ENCODE data around the gene GPR162. TPM values are rescaled to one million over a fixed set of nuclear protein-coding genes. Genes with fewer than 3 reads are reported as not detected.

GPR162 gene
- total and polyA plus RNA-seq, 2 of the 4 experiments (the other 2 are of a cell fraction), result 2.9 to 6.0 TPM

DNA sequence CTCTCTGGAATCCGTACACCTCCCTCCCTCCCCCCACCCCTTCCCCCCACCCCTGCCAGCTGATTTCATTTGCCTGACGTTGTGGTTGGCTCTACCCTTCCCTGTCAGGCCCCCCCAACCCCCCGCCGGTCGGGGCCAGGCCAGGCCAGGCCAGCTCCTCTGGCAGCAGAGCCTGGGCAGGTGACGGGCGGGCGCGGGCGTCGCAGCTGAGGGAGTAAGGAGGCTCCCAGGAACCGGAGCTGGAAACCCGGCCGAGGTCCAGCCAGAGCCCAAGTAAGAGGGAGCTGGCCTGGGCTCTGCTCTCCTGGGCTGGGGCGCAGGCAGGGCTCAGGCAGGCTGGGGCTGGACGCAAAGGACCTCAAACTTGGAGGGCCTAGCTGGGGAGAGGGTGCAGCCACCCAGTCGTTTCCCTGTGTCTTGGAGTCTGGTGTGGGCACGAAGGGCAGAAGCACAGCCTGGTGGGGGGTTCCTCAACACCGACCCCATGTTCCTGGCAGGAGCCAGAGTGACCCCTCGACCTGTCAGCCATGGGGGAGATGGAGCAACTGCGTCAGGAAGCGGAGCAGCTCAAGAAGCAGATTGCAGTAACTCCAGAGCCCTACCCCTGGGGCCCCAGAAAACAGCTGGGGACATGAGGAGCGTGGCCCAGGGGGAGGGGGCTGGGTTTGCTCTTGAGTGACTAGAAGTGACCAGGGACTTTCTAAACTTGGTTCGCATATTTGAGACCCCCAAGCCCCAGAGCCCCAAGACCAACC is 19.3 kb downstream of the GPR162 start, which contains the start of gene GNB3:
Gene GNB3, plus strand, starts transcription at position 165 of the 755 bp plus-strand sequence. Its CDS starts 363 bp downstream, at position 528.
- BruUV-seq (replicated peaks), result no TSS peak
- Histone ChIP-seq H2AK9ac (replicated peaks; ENCODE audit: low read depth, low read length, poor library complexity) (no peak within 1 kb of the TSS), H3K36me3 (ENCODE audit: control insufficient read depth, insufficient read depth, low read length) (peaks cover 74% of the 10 kb centered on the region), H2AFZ (replicated peaks; ENCODE audit: low read length, poor library complexity) (no peak within 1 kb of the TSS), H2BK120ac (ENCODE audit: low read depth, low read length) (no peak within 1 kb of the TSS), H3K9me3 (ENCODE audit: control insufficient read depth, insufficient read depth, low read length) (no peaks in the 10 kb centered on the region), H4K8ac (ENCODE audit: low read depth in 2 of 2, low read length in 2 of 2) (no peak within 1 kb of the TSS), H3K9ac (ENCODE audit: low read depth, low read length) (no peak within 1 kb of the TSS), H3K18ac (ENCODE audit: low read depth, low read length) (no peak within 1 kb of the TSS), H4K5ac (ENCODE audit: low read depth, low read length) (no peak within 1 kb of the TSS), H2AK5ac (ENCODE audit: low read depth, low read length) (no peak within 1 kb of the TSS), H3K14ac (replicated peaks; ENCODE audit: low read depth, low read length) (no peak within 1 kb of the TSS), H3K9me1 (ENCODE audit: insufficient read depth, low read length) (no peaks in the 10 kb centered on the region), H3K23ac (ENCODE audit: low read depth, low read length) (no peak within 1 kb of the TSS), H3K27me3 (ENCODE audit: control insufficient read depth, insufficient read depth, low read length) (no peaks in the 10 kb centered on the region), H3K4ac (ENCODE audit: low read depth, low read length) (no peak within 1 kb of the TSS), H3K27ac (ENCODE audit: insufficient read depth, low read length) (no peak within 1 kb of the TSS), H3K79me1 (ENCODE audit: low read depth in 1 of 2, low read length in 2 of 2) (no peaks in the 10 kb centered on the region; a peak in 2 of 4 replicates), H2BK20ac (ENCODE audit: low read depth, low read length) (no peak within 1 kb of the TSS), H3K4me2 (ENCODE audit: low read depth, low read length) (no peak within 1 kb of the TSS), H3K4me3 (ENCODE audit: insufficient read depth, low read depth, low read length) (no peak within 1 kb of the TSS), H2BK5ac (ENCODE audit: low read depth, low read length, poor library complexity, severe bottlenecking) (no peak within 1 kb of the TSS), H3K56ac (ENCODE audit: extremely low read depth, insufficient read depth, low read length) (no peak within 1 kb of the TSS), H4K20me1 (ENCODE audit: insufficient read depth, low read length) (peaks cover under 1% of the 10 kb centered on the region), H4K91ac (ENCODE audit: insufficient read depth, low read depth, low read length) (no peak within 1 kb of the TSS), H3K4me1 (ENCODE audit: control insufficient read depth, insufficient read depth, low read length) (no peaks in the 10 kb centered on the region), H2BK15ac (ENCODE audit: low read depth, low read length) (no peak within 1 kb of the TSS)
- POLR2A ChIA-PET (ENCODE audit: unreplicated experiment), result interaction anchor here (0.5 kb wide), 1 partner anchor 1096 kb away, joined by 5 read pairs; no protein-coding TSS in a partner anchor
- CTCF ChIA-PET, result interaction anchor here (1.3 kb wide), 1 partner anchor 12 kb away, joined by 3 read pairs; no protein-coding TSS in a partner anchor
- ATAC-seq (ENCODE audit: low read depth) (no peak), DNase-seq (no peak)
- in situ Hi-C loops (cut with MboI; ENCODE audit: low sequenced_read_pairs), result no loop called here
- intact Hi-C loops (cut with micrococcal nuclease), result no loop called here
- 53% methylated on average over 2 of the region's 24 CpGs; no CpG with 5 or more reads in 1 of the 2 experiments for WGBS, 2 experiments (ENCODE audit: extremely low coverage in 2 of 2, insufficient read length in 1 of 2)
- dilution Hi-C loops (cut with HindIII; ENCODE audit: low sequenced_read_pairs, unreplicated experiment), result no loop called here
- TF ChIP-seq, protein P1, sequence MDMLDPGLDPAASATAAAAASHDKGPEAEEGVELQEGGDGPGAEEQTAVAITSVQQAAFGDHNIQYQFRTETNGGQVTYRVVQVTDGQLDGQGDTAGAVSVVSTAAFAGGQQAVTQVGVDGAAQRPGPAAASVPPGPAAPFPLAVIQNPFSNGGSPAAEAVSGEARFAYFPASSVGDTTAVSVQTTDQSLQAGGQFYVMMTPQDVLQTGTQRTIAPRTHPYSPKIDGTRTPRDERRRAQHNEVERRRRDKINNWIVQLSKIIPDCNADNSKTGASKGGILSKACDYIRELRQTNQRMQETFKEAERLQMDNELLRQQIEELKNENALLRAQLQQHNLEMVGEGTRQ (IDR thresholded peaks at IDR 0.05; ENCODE audit: low read depth, low read length), result no peak
- TF ChIP-seq MAFK (IDR thresholded peaks at IDR 0.05; ENCODE audit: low read depth, low read length), result no peak
- no peak for TF ChIP-seq RFX5 (IDR thresholded peaks at IDR 0.05; ENCODE audit: low read depth, low read length)
- no peak for TF ChIP-seq POLR2A (IDR thresholded peaks at IDR 0.05; ENCODE audit: low read depth, low read length)
- no peak for TF ChIP-seq CHD1 (IDR thresholded peaks at IDR 0.05; ENCODE audit: low read depth, low read length)
- no peak for TF ChIP-seq RAD21 (IDR thresholded peaks at IDR 0.05; ENCODE audit: low read length)
- TF ChIP-seq CEBPB (IDR thresholded peaks at IDR 0.05; ENCODE audit: low read depth, low read length), result no peak
- no peak for TF ChIP-seq MAZ (IDR thresholded peaks at IDR 0.05; ENCODE audit: borderline replicate concordance, low read depth, low read length)
- no peak for TF ChIP-seq MXI1 (IDR thresholded peaks at IDR 0.05; ENCODE audit: borderline replicate concordance, low read depth, low read length)
- no peak for TF ChIP-seq BHLHE40 (IDR thresholded peaks at IDR 0.05; ENCODE audit: low read depth, low read length)
- no peak for TF ChIP-seq CTCF (conservative IDR thresholded peaks at IDR 0.05; ENCODE audit: low read depth, low read length)
- TF ChIP-seq SMC3 (IDR thresholded peaks at IDR 0.05; ENCODE audit: low read depth, low read length), result no peak
- TF ChIP-seq NFE2L2 (IDR thresholded peaks at IDR 0.05; ENCODE audit: low read depth, low read length), result no peak
- no peak for TF ChIP-seq FOS (IDR thresholded peaks at IDR 0.05; ENCODE audit: low read depth, low read length)
- TF ChIP-seq RCOR1 (IDR thresholded peaks at IDR 0.05; ENCODE audit: insufficient replicate concordance, low read length), result no peak

Data from IMR-90 (cell line).